LNCaP clone FGC (cell line): ENCODE data around the gene DHX9.

Experiments used
- DNase-seq: peaks from one replicate; pipeline ENCODE4 v3.0.0-alpha.2; 2011; ENCODE audit warnings: low read depth
- H3K4me3 ChIP-seq: 2 replicates; pipeline ENCODE4 v1.5.1; 2011; ENCODE audit warnings: mild to moderate bottlenecking, low read depth, low read length, control low read depth
- CTCF ChIP-seq: IDR thresholded peaks from 2 replicates; pipeline ENCODE4 v1.5.1; 2012; ENCODE audit warnings: mild to moderate bottlenecking; ENCODE audit not compliant: control insufficient read depth, insufficient read depth; ENCODE audit errors: extremely low read depth

Gene DHX9

GRCh38 chr1:182841368-182841988, 2.3 kb downstream of the DHX9 start:
- peak overlapping the region; percentile 82 for H3K4me3 ChIP-seq
- no peak for DNase-seq

GRCh38 chr1:182842265-182842664, 3.1 kb downstream of the DHX9 start:
- no peak for DNase-seq
- TF ChIP-seq CTCF, result no peak
- no peak overlapping the region for H3K4me3 ChIP-seq

More at GRCh38 chr1:182841368-182841988, 2.3 kb downstream of the DHX9 start:
- TF ChIP-seq CTCF, result no peak

- no peak for DNase-seq
- TF ChIP-seq CTCF, result no peak
Measured at GRCh38 chr1:182845379-182845778, 6.2 kb downstream of the DHX9 start.

GRCh38 chr1:182845894-182846293, 6.7 kb downstream of the DHX9 start:
- no peak for TF ChIP-seq CTCF
- no peak for DNase-seq
- H3K4me3 ChIP-seq, result no peak overlapping the region

More at GRCh38 chr1:182845379-182845778, 6.2 kb downstream of the DHX9 start:
- no peak overlapping the region for H3K4me3 ChIP-seq

GRCh38 chr1:182847105-182847504, 8.0 kb downstream of the DHX9 start:
- DNase-seq, result no peak
- TF ChIP-seq CTCF, result no peak
- H3K4me3 ChIP-seq, result no peak overlapping the region

GRCh38 chr1:182848736-182849135, 9.6 kb downstream of the DHX9 start:
- TF ChIP-seq CTCF, result no peak
- DNase-seq, result no peak
- no peak overlapping the region for H3K4me3 ChIP-seq

GRCh38 chr1:182850319-182850718, 11.2 kb downstream of the DHX9 start:
- H3K4me3 ChIP-seq, result no peak overlapping the region
- DNase-seq, result no peak
- no peak for TF ChIP-seq CTCF
